Activated naive CD4-positive, alpha-beta T cell treated with Interleukin-2 at 50 U/mL for 16 hours (primary cell): ENCODE measurements around the gene IGFBP6.
"Not testable (repeated sequence)": the region's sequence is repeated elsewhere in the genome, so short reads cannot be mapped to it uniquely, and the experiment has no call there.

Experiments
- DNase-seq: peaks from one replicate; pipeline ENCODE4 v3.0.0-alpha.2; 2020

The IGFBP6 gene

DNA sequence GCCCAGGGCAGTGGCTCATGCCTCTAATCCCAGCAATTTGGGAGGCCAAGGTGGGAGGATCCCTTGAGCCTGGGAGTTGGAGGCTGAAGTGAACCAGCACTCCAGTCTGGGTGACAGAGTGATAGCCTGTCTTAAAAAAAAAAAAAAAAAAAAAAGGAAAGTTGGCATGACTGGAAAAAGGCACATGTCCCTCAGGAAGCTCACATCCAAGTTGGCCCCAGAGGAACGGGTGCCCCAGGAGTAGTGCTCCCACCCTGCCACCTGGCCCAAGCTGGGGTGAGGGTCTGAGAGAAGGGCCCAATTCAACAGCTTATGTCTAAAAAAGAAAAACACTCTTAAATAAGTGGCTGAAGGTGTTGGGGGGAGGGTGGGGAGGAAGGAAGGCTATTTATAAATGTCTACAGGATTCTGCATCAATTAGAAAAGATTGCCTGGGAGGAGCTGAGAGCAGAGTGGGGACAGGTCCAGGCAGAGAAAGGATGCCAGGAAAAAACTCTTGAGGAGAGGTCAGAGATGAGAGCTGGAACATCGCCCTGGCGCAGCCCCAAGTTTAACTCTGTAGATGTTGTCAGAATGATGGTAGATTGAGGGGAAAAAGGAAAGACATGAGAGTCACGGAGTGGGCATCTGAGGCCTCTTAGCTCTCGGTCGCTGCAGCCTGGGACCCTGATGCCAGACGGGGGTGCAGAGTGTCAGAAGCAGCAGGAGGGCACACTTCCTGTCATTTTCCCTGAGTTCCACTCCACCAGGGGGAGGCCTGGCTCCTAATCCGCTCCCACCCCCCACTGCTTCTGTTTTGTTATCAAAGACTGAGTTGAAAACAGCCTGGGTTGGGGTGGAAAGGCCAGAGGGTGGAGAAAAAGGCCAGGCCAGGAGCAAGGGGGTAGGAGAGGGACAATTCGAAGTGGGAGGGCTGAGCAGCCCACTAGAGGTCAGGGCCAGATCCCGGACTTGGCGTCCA, 25.6 kb upstream of the IGFBP6 start:
- no peak for DNase-seq

DNA sequence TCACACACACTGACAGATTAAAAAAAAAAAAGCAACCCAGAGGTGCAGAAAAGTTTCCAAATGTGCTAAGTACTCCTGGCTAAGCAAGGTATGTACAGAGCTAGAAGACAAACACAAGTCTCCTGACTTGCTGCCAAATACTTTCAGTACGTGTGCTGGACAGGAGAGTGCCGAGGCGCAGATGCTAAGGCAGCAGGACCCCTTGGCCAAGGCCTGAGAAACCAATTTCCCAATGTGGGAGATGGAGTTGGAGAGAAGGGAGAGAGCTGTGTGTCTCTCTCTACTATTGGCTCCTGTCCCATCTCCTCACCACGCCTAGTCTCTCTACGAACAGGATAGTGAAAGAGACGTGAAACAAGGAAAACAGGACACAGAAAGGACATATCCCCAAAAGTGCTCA, 23.6 kb upstream of the IGFBP6 start:
- no peak for DNase-seq

DNA sequence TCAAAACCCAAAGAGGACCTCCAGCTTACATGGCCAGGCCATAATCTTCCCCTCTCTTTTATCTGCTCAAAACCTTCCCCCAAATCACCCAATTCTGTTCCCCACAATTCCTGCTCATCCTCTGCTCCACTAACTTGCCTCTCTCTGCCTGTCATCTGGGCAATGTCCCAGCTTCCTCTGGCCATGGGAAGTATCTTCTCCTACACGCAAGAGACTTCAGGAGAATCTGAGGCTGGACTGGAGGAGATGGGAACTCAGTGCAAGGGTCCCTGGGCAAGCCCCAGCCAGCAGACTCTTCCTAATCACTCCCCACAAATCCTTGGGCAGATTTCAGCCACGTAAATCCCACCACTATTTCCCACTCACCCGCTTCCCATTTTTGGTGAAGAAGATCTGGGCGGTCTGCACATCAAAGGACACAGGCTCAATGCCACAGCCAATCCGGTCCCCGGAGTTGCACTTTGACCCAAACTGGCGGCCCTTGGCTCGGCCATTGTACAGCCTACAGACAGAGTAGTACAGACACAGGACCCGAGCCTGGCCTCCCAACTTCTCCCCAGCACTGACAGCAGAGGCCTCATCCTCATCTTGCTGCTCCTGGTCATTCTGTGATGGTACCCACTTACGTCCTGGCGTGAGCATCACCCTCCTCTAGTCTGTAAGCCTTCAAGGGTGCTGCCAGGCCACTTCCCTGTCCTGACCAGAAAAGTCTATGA, 23.0 kb upstream of the IGFBP6 start:
- DNase-seq, result no peak

- no peak for DNase-seq
These were observed 22.5 kb upstream of the IGFBP6 start for GRCh38 chr12:53074999-53075370.

DNA sequence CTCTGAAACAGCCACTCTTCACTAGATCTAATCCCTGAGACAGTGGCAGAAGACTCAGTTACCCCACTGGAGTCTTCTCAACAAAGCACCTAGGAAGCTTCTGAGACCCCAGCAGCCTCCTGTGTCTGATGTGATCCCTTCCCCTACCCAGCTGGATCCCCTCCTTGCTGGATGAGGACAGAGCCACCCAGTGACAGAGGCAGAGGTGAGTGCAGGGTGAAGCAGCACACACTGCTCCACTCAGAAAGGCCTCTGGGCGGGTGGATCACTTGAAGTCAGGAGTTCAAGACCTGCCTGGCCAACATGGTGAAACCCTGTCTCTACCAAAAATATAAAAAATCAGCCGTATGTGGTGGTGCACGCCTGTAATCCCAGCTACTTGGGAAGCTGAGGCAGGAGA, 21.0 kb upstream of the IGFBP6 start:
- no peak for DNase-seq

DNA sequence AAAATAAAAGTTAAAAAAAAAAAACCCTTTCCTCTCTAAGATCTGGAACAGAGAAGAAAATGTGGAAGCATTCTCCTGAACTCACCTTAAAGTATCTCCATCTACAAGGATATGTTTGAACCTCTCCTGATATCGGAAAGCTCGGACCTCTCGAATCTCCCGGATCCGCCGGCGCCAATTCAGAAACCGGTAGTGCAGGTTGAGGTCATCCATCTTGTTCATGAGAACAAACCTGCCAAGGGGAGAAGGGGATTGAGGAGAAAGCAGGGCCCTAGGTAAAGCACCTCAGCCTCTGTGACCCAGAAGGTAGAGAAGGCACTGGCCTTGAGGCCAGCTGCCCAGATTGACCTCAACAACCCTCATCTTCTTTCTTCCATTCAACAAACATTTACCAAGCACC, 20.4 kb upstream of the IGFBP6 start:
- DNase-seq, result no peak

DNA sequence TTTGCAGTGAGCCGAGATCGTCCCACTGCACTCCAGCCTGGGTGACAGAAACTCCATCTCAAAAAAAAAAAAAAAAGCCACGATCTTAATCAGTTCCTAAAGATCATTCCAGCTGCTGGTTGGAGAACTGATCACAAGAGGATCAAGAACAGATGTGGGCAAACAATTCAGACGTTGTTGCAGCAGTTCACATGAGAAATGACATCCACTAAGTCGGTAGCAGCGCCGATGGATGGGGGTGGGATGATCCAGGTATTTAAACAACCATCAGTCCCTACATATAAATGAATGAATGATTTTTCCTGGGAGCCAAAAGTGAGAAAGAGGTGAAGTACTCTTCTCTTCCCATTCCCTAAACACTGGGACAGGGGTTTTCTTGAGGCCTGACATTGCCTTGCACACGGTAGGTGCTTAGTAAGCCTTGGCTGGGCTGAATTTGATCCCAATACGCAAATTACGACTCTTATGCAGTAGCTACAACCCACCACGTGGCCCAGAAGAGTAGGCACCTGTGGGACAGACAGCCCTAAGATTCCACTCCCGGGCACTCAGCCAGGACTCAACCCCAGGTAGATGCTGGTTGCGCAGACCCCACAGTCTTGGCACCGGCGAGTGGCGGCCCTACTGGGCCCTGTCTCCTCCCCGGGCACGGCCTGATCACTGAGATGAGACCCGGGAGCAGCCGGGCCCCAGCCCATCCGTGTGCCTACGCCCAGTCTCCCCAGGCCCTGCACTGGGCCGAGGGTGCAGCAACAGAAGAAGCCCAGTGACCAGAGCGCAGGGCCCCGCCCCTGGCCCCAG, 18.8 kb upstream of the IGFBP6 start:
- DNase-seq, result no peak

GRCh38 chr12:53079226-53080117, 18.0 kb upstream of the IGFBP6 start, which contains the start of gene SPRYD3:
Gene SPRYD3 (minus strand): TSS chr12:53079390. CDS start chr12:53079333, 57 bp downstream.
- DNase-seq, result peak; percentile 97

- no peak for DNase-seq
These were observed 14.8 kb upstream of the IGFBP6 start for GRCh38 chr12:53082637-53083175.

DNA sequence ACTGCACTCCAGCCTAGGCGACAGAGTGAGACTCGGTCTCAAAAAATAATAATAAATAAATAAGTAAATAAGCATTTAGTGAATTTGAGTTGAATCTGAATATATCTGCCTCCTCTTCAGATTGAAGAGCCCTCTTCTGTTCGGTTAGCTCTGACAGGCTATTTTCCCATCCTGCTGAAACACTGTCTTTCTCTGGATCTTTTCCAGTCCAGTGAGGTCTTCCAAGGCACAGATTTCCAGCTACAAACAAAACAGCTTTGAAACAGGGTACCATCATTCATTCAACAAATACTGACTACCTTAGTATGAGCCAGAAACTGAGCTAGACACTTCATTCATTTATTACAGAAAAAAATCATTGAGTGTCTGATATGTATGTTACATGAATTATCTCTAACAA, 11.1 kb upstream of the IGFBP6 start:
- no peak for DNase-seq

DNA sequence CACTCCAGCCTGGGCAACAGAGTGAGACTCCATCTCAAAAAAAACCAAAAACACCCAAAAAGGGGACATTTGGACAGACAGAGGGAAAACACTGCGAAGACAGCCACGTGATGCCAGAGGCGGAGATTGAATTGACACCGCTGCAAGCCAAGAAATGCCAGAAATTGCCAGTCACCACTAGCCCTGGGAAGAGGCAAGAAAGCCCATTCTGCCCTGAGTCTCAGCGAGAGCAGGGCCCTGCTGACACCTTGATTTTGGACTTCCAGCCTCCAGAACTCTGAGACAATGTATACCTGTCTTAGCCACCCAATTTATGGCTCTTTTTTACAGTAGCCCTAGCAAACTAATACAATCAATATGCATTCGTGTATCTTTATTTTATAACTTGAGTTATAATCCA, 7.4 kb upstream of the IGFBP6 start:
- no peak for DNase-seq

DNA sequence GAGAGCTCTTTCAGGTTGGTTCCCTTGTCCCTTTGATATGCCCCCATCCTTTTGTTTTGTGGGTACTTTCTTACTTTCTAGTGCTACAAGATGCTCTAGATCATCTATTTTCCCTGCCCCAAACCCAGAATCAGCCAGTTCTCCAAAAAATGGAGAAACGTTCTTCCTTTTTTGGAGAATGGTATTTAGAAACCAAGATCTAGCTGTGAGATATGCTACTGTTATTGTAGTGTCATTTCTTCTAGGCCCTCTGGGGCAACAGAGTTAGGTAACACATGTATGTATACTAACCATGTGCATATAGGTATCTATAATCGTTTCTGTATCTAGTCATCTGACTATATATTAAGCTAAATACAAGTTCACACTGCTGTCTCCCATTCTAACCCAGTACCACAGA, 6.9 kb upstream of the IGFBP6 start:
- no peak for DNase-seq

GRCh38 chr12:53091756-53092155, 5.7 kb upstream of the IGFBP6 start:
- no peak for DNase-seq

- DNase-seq, result no peak
These were observed 3.6 kb upstream of the IGFBP6 start for GRCh38 chr12:53093777-53094393.

DNA sequence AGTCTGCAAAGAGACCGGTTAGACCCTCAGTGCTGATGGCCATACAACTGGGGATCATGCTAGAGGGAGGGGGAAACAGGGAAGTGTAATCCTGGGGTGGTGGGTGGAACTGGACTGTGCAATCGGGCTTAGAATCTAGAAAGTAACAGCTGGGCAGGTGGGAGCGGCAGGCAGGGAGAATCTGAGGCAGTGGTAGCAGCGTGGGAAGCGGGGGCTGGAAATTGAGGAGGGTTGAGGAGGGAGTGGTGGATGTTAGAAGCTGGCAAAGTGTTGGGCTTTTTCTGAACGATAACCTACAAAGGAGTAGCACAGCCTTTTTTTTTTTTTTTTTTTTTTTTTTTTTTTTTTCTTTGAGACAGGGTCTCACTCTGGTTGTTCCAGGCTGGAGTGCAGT, 3.1 kb upstream of the IGFBP6 start:
- no peak for DNase-seq

- not testable (repeated sequence) for DNase-seq
These were observed 2.5 kb upstream of the IGFBP6 start for GRCh38 chr12:53094796-53095595.

DNA sequence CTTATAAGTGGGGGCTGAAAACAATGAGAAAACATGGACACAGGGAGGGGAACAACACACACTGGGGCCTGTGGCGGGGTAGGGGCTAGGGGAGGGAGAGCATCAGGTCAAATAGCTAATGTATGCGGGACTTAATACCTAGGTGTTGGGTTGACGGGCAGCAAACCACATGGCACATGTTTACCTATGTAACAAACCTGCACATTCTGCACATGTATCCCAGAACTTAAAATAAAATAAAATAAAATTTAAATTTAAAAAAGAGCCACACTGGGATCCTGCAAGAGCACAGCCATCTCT, 1.9 kb upstream of the IGFBP6 start:
- not testable (repeated sequence) for DNase-seq

GRCh38 chr12:53096089-53096741, 1.3 kb upstream of the IGFBP6 start:
- no peak for DNase-seq

DNA sequence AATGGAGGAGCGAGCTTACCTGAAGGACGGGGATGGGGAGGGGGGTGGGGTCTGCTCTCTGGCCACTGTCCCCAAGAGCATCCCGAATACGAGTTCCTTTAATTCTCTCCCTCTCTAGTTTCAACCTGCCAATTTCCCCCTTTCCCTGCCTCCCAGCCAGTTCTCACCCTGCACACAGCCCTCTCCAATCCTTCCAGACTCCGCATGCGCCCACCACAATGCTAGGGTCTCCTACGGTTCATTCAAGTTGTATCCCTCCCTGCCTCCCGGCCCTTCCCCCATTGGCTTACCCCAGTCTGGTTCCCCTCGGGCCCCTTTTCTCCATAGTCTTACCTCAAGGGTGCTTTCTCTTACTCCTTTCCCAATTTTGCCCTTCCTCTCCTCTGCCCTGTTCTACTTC, 708 bp upstream of the IGFBP6 start:
- DNase-seq, result no peak

GRCh38 chr12:53097207-53097563, 282 bp upstream of the IGFBP6 start:
- no peak for DNase-seq
